Measurements from ENCODE around the gene MBOAT2. TPM values are rescaled to one million over a fixed set of nuclear protein-coding genes. Genes with fewer than 3 reads are reported as not detected.

The MBOAT2 gene
- total RNA-seq, 1 donor from 2014 or later: 5.3 TPM

- DNase-seq: no peak
- H3K36me3 ChIP-seq: no peaks in the 10 kb centered on the region
- no peaks in the 10 kb centered on the region for H3K4me1 ChIP-seq
- no peak overlapping the region for H3K27ac ChIP-seq (replicated peaks)
- no peak overlapping the region for H3K4me3 ChIP-seq
- no peak for TF ChIP-seq CTCF (IDR thresholded peaks at IDR 0.05; ENCODE audit: borderline replicate concordance)
- intact Hi-C loops (cut with micrococcal nuclease): no loop called here
- no peaks in the 10 kb centered on the region for H3K27me3 ChIP-seq (ENCODE audit: low read depth)
- no peaks in the 10 kb centered on the region for H3K9me3 ChIP-seq (replicated peaks)
These were observed 12.5 kb upstream of the MBOAT2 start for GRCh38 chr2:9015998-9016397.

GRCh38 chr2:9013403-9013802 is 9.9 kb upstream of the MBOAT2 start:
- no peaks in the 10 kb centered on the region for H3K4me1 ChIP-seq

GRCh38 chr2:9010866-9011265 is 7.4 kb upstream of the MBOAT2 start:
- no peak for DNase-seq
- H3K9me3 ChIP-seq (replicated peaks): no peaks in the 10 kb centered on the region
- no peaks in the 10 kb centered on the region for H3K36me3 ChIP-seq
- H3K27me3 ChIP-seq (ENCODE audit: low read depth): no peaks in the 10 kb centered on the region
- no peak overlapping the region for H3K4me3 ChIP-seq
- H3K27ac ChIP-seq (replicated peaks): no peak overlapping the region
- no peak for TF ChIP-seq CTCF (IDR thresholded peaks at IDR 0.05; ENCODE audit: borderline replicate concordance)
- no peaks in the 10 kb centered on the region for H3K4me1 ChIP-seq
- intact Hi-C loops (cut with micrococcal nuclease): no loop called here

More at GRCh38 chr2:9013403-9013802, 9.9 kb upstream of the MBOAT2 start:
- intact Hi-C loops (cut with micrococcal nuclease): no loop called here
- no peak for TF ChIP-seq CTCF (IDR thresholded peaks at IDR 0.05; ENCODE audit: borderline replicate concordance)
- Histone ChIP-seq H3K27ac (replicated peaks) (no peak overlapping the region), H3K27me3 (ENCODE audit: low read depth) (no peaks in the 10 kb centered on the region), H3K9me3 (replicated peaks) (no peaks in the 10 kb centered on the region), H3K36me3 (no peaks in the 10 kb centered on the region), H3K4me3 (no peak overlapping the region)
- DNase-seq: no peak

- H3K36me3 ChIP-seq: no peaks in the 10 kb centered on the region
- no peak overlapping the region for H3K27ac ChIP-seq (replicated peaks)
- TF ChIP-seq CTCF (IDR thresholded peaks at IDR 0.05; ENCODE audit: borderline replicate concordance): no peak
- no peaks in the 10 kb centered on the region for H3K27me3 ChIP-seq (ENCODE audit: low read depth)
- H3K4me3 ChIP-seq: no peak overlapping the region
- no peaks in the 10 kb centered on the region for H3K9me3 ChIP-seq (replicated peaks)
- no peak for DNase-seq
- intact Hi-C loops (cut with micrococcal nuclease): no loop called here
- H3K4me1 ChIP-seq: peaks cover 8% of the 10 kb centered on the region
These were observed 5.6 kb upstream of the MBOAT2 start for GRCh38 chr2:9008951-9009664.

- TF ChIP-seq CTCF (IDR thresholded peaks at IDR 0.05; ENCODE audit: borderline replicate concordance): no peak
- H3K27ac ChIP-seq (replicated peaks): no peak overlapping the region
These were observed 2.9 kb upstream of the MBOAT2 start for GRCh38 chr2:9006368-9006767.

More at GRCh38 chr2:9006368-9006767, 2.9 kb upstream of the MBOAT2 start:
- Histone ChIP-seq H3K9me3 (replicated peaks) (no peaks in the 10 kb centered on the region), H3K4me1 (peaks cover 28% of the 10 kb centered on the region), H3K36me3 (no peaks in the 10 kb centered on the region), H3K27me3 (ENCODE audit: low read depth) (no peaks in the 10 kb centered on the region), H3K4me3 (no peak overlapping the region)
- DNase-seq: no peak
- intact Hi-C loops (cut with micrococcal nuclease): no loop called here

All from left ventricle myocardium inferior (tissue), 1 donor.